Tibial nerve (tissue), 4 donors: ENCODE data around the gene COL4A2. TPM values are rescaled to one million over a fixed set of nuclear protein-coding genes. Genes with fewer than 3 reads are reported as not detected.

ENCODE experiments used
- DNase-seq, 2 donors: peaks; one replicate each; pipeline ENCODE4 v3.0.0-alpha.2; 2019; ENCODE audit warnings: low spot score in 2 of 2
- H3K27ac ChIP-seq, 4 donors: fragments of 200-600 bp; sonication (generic) in 3 of 4; one replicate each; pipeline ENCODE4 v1.5.1; 2017 to 2019; ENCODE audit warnings: mild to moderate bottlenecking in 1 of 4
- H3K27me3 ChIP-seq, 2 donors: fragments of 200-600 bp; sonication (generic) in 1 of 2; one replicate each; pipeline versions ENCODE4 v1.5.1 to v1.6.0; 2017 to 2019
- H3K36me3 ChIP-seq, 3 donors: fragments of 200-600 bp; sonication (generic); one replicate each; pipeline ENCODE4 v1.5.1; 2018 to 2019
- H3K4me1 ChIP-seq, 4 donors: fragments of 200-600 bp; sonication (generic) in 3 of 4; one replicate each; pipeline ENCODE4 v1.5.1; 2017 to 2019
- H3K4me3 ChIP-seq, 4 donors: fragments of 200-600 bp; sonication (generic) in 3 of 4; one replicate each; pipeline ENCODE4 v1.5.1; 2017 to 2019; ENCODE audit warnings: mild to moderate bottlenecking in 1 of 4, moderate library complexity in 1 of 4
- H3K9me3 ChIP-seq, 4 donors: fragments of 200-600 bp; sonication (generic) in 3 of 4; one replicate each; pipeline ENCODE4 v1.5.1; 2017 to 2019
- CTCF ChIP-seq, 5 experiments: fragments of 200-600 bp in 3 of 5; fragments of 450-650 bp in 2 of 5; sonication (generic) in 3 of 5; IDR thresholded peaks; one replicate each; pipeline ENCODE4 v1.5.1; 2016 to 2019; ENCODE audit warnings: antibody characterized with exemption in 5 of 5, mild to moderate bottlenecking in 3 of 5, moderate library complexity in 2 of 5
- EP300 ChIP-seq, 2 donors: sonication (generic); formaldehyde crosslinking; IDR thresholded peaks; one replicate each; pipeline ENCODE4 v1.6.1; 2017; ENCODE audit warnings: antibody characterized with exemption in 2 of 2, mild to moderate bottlenecking in 1 of 2
- POLR2A ChIP-seq, 2 donors: fragments of 450-650 bp; IDR thresholded peaks; one replicate each; pipeline ENCODE4 v1.6.1; 2017; ENCODE audit warnings: antibody characterized with exemption in 2 of 2, mild to moderate bottlenecking in 2 of 2, moderate library complexity in 2 of 2
- WGBS, 2 donors: methylation state at CpG; one replicate each; pipeline ENCODE4 v1.1.5; 2018; 5-methylcytosine and 5-hydroxymethylcytosine counted together
- total RNA-seq, 4 donors: library from RNA; depleted of rRNA; stranded (reverse); fragments of >200 nt; gene quantifications; one replicate each; pipeline ENCODE4 v1.1.0, GENCODE V29; 2016

The COL4A2 gene
- total RNA-seq, 4 donors from 2014 or later: 576 to 821 (median 658) TPM

GRCh38 chr13:110405597-110406450 lies 98.7 kb downstream of the COL4A2 start:
- no peak overlapping the region for H3K4me3 ChIP-seq
- H3K9me3 ChIP-seq: no peaks in the 10 kb centered on the region
- no peaks in the 10 kb centered on the region for H3K27me3 ChIP-seq
- 35 to 57% methylated on average over 12 of the region's 12 CpGs for WGBS, 2 donors
- H3K4me1 ChIP-seq: peaks cover 0 to 78% (median 21%) of the 10 kb centered on the region in 4 donors
- TF ChIP-seq EP300 (IDR thresholded peaks at IDR 0.05) (no peak), POLR2A (IDR thresholded peaks at IDR 0.05) (no peak)
- no peak for DNase-seq
- H3K36me3 ChIP-seq: no peaks in the 10 kb centered on the region
- H3K27ac ChIP-seq: peak overlapping the region in 3 of 4 donors; percentile 15 to 80 (median 60)

- H3K4me3 ChIP-seq: no peak overlapping the region
- H3K4me1 ChIP-seq: peaks cover 0 to 78% (median 28%) of the 10 kb centered on the region in 4 donors
- no peaks in the 10 kb centered on the region for H3K27me3 ChIP-seq
- no peaks in the 10 kb centered on the region for H3K36me3 ChIP-seq
- 88% methylated on average over 14 of the region's 14 CpGs for WGBS, 2 donors
- TF ChIP-seq CTCF (IDR thresholded peaks at IDR 0.05) (no peak), POLR2A (IDR thresholded peaks at IDR 0.05) (no peak), EP300 (IDR thresholded peaks at IDR 0.05) (no peak)
- no peak for DNase-seq
- peak overlapping the region in 2 of 4 donors; percentile 73 to 80 for H3K27ac ChIP-seq
- H3K9me3 ChIP-seq: no peaks in the 10 kb centered on the region
Observed at GRCh38 chr13:110407021-110407420, 99.9 kb downstream of the COL4A2 start.

- no peak for DNase-seq
- peaks cover 0 to 76% (median 31%) of the 10 kb centered on the region in 4 donors for H3K4me1 ChIP-seq
- TF ChIP-seq CTCF (IDR thresholded peaks at IDR 0.05): no peak
- no peak for TF ChIP-seq EP300 (IDR thresholded peaks at IDR 0.05)
- no peak for TF ChIP-seq POLR2A (IDR thresholded peaks at IDR 0.05)
- H3K27me3 ChIP-seq: no peaks in the 10 kb centered on the region
- no peaks in the 10 kb centered on the region for H3K36me3 ChIP-seq
- no peak overlapping the region for H3K4me3 ChIP-seq
- no peaks in the 10 kb centered on the region for H3K9me3 ChIP-seq
- 31 to 33% methylated on average over 9 of the region's 9 CpGs for whole genome bisulfite sequencing, 2 donors
- H3K27ac ChIP-seq: peak overlapping the region in 3 of 4 donors; percentile 37 to 80 (median 73)
Observed at GRCh38 chr13:110407531-110407930, 100.4 kb downstream of the COL4A2 start.

- TF ChIP-seq EP300 (IDR thresholded peaks at IDR 0.05) (peak in 1 of 2 donors; percentile 24), CTCF (IDR thresholded peaks at IDR 0.05) (no peak)
- peak overlapping the region; percentile 26 to 80 (median 55) for H3K27ac ChIP-seq
- WGBS, 2 donors: 77 to 83% methylated on average over 12 of the region's 12 CpGs
- H3K36me3 ChIP-seq: no peaks in the 10 kb centered on the region
- H3K4me1 ChIP-seq: peaks cover 0 to 81% (median 37%) of the 10 kb centered on the region in 4 donors
- no peaks in the 10 kb centered on the region for H3K9me3 ChIP-seq
- no peak for DNase-seq
- H3K27me3 ChIP-seq: no peaks in the 10 kb centered on the region
- H3K4me3 ChIP-seq: no peak overlapping the region
Observed at GRCh38 chr13:110408286-110408685, 101.2 kb downstream of the COL4A2 start.

GRCh38 chr13:110409581-110409992 lies 102.5 kb downstream of the COL4A2 start:
- Histone ChIP-seq H3K9me3 (no peaks in the 10 kb centered on the region), H3K4me3 (no peak overlapping the region), H3K27me3 (no peaks in the 10 kb centered on the region), H3K27ac (peak overlapping the region; percentile 54 to 93 (median 84)), H3K36me3 (no peaks in the 10 kb centered on the region), H3K4me1 (peaks cover 0 to 84% (median 37%) of the 10 kb centered on the region in 4 donors)
- WGBS, 2 donors: 30 to 62% methylated on average over 7 to 13 of the region's 13 CpGs
- DNase-seq: no peak
- TF ChIP-seq EP300 (IDR thresholded peaks at IDR 0.05) (peak in 1 of 2 donors; percentile 77), POLR2A (IDR thresholded peaks at IDR 0.05) (no peak), CTCF (IDR thresholded peaks at IDR 0.05) (no peak)
